Measurements from ENCODE around the gene RHEB.
A peak's percentile ranks its signal among the peaks of the same experiment; 100 is the strongest.

Gene RHEB

GRCh38 chr7:151484971-151485707 is 34.6 kb downstream of the RHEB start:
- Histone ChIP-seq H3K36me3 (replicated peaks) (peaks cover 39% of the 10 kb centered on the region), H3K27me3 (replicated peaks) (no peaks in the 10 kb centered on the region), H3K4me3 (ENCODE audit: low read depth, low read length) (no peak overlapping the region), H3K27ac (peak overlapping the region; percentile 37)
- in situ Hi-C loops (cut with HindIII; ENCODE audit: low pct_ligation_motif_present, low sequenced_read_pairs), result no loop called here
- DNase-seq, result peak; percentile 78
- TF ChIP-seq CTCF (IDR thresholded peaks at IDR 0.05; ENCODE audit: low read depth, low read length, missing control alignments), result no peak

- H3K36me3 ChIP-seq (replicated peaks), result peaks cover 26% of the 10 kb centered on the region
Observed at GRCh38 chr7:151483711-151483983, 36.0 kb downstream of the RHEB start.

GRCh38 chr7:151482883-151483710 is 36.6 kb downstream of the RHEB start:
- no peak for DNase-seq
- no peak overlapping the region for H3K4me3 ChIP-seq (ENCODE audit: low read depth, low read length)
- TF ChIP-seq CTCF (IDR thresholded peaks at IDR 0.05; ENCODE audit: low read depth, low read length, missing control alignments), result no peak
- peaks cover 23% of the 10 kb centered on the region for H3K36me3 ChIP-seq (replicated peaks)
- H3K27me3 ChIP-seq (replicated peaks), result no peaks in the 10 kb centered on the region
- no peak overlapping the region for H3K27ac ChIP-seq
- in situ Hi-C loops (cut with HindIII; ENCODE audit: low pct_ligation_motif_present, low sequenced_read_pairs), result no loop called here

More at GRCh38 chr7:151483711-151483983, 36.0 kb downstream of the RHEB start:
- DNase-seq, result no peak
- Histone ChIP-seq H3K27me3 (replicated peaks) (no peaks in the 10 kb centered on the region), H3K4me3 (ENCODE audit: low read depth, low read length) (no peak overlapping the region), H3K27ac (no peak overlapping the region)
- TF ChIP-seq CTCF (IDR thresholded peaks at IDR 0.05; ENCODE audit: low read depth, low read length, missing control alignments), result no peak
- in situ Hi-C loops (cut with HindIII; ENCODE audit: low pct_ligation_motif_present, low sequenced_read_pairs), result no loop called here

GRCh38 chr7:151481650-151482505 is 37.8 kb downstream of the RHEB start:
- Histone ChIP-seq H3K36me3 (replicated peaks) (peaks cover 26% of the 10 kb centered on the region), H3K27ac (no peak overlapping the region), H3K27me3 (replicated peaks) (no peaks in the 10 kb centered on the region), H3K4me3 (ENCODE audit: low read depth, low read length) (no peak overlapping the region)
- TF ChIP-seq CTCF (IDR thresholded peaks at IDR 0.05; ENCODE audit: low read depth, low read length, missing control alignments), result no peak
- in situ Hi-C loops (cut with HindIII; ENCODE audit: low pct_ligation_motif_present, low sequenced_read_pairs), result no loop called here
- no peak for DNase-seq

GRCh38 chr7:151477867-151478266 is 41.8 kb downstream of the RHEB start:
- Histone ChIP-seq H3K36me3 (replicated peaks) (peaks cover 16% of the 10 kb centered on the region), H3K27ac (no peak overlapping the region), H3K27me3 (replicated peaks) (no peaks in the 10 kb centered on the region), H3K4me3 (ENCODE audit: low read depth, low read length) (no peak overlapping the region)
- in situ Hi-C loops (cut with HindIII; ENCODE audit: low pct_ligation_motif_present, low sequenced_read_pairs), result no loop called here
- TF ChIP-seq CTCF (IDR thresholded peaks at IDR 0.05; ENCODE audit: low read depth, low read length, missing control alignments), result no peak
- no peak for DNase-seq
